NB4 (cell line): Measurements from ENCODE around the gene GOPC.

ENCODE experiments used
- DNase-seq: peaks from one replicate; pipeline ENCODE4 v3.0.0; 2010; ENCODE audit warnings: low read depth
- H3K4me3 ChIP-seq: one replicate; pipeline ENCODE4 v1.5.1; 2011; ENCODE audit warnings: mild to moderate bottlenecking, low read depth, low read length, moderate library complexity
- CTCF ChIP-seq: IDR thresholded peaks from one replicate; pipeline ENCODE4 v1.5.1; 2012; ENCODE audit warnings: low read depth, low read length
- MAX ChIP-seq: IDR thresholded peaks from 2 replicates; pipeline ENCODE4 v1.6.1; 2011; ENCODE audit warnings: low read depth, low read length
- MYC ChIP-seq: IDR thresholded peaks from 2 replicates; pipeline ENCODE4 v1.6.1; 2011; ENCODE audit warnings: low read depth, low read length
- POLR2A ChIP-seq: IDR thresholded peaks from 2 replicates; pipeline ENCODE4 v1.6.1; 2011; ENCODE audit warnings: mild to moderate bottlenecking; ENCODE audit not compliant: insufficient read length; ENCODE audit errors: extremely low read depth

The GOPC gene

GRCh38 chr6:117542493-117542892 lies 59.8 kb downstream of the GOPC start:
- DNase-seq = no peak
- TF ChIP-seq CTCF = no peak
- no peak for TF ChIP-seq MYC
- no peak for TF ChIP-seq POLR2A
- no peak for TF ChIP-seq MAX
- H3K4me3 ChIP-seq = no peak overlapping the region

- TF ChIP-seq POLR2A = no peak
- no peak for TF ChIP-seq CTCF
- no peak for TF ChIP-seq MYC
- no peak for TF ChIP-seq MAX
- no peak overlapping the region for H3K4me3 ChIP-seq
- no peak for DNase-seq
Observed at GRCh38 chr6:117540670-117541069, 61.6 kb downstream of the GOPC start.

DNA sequence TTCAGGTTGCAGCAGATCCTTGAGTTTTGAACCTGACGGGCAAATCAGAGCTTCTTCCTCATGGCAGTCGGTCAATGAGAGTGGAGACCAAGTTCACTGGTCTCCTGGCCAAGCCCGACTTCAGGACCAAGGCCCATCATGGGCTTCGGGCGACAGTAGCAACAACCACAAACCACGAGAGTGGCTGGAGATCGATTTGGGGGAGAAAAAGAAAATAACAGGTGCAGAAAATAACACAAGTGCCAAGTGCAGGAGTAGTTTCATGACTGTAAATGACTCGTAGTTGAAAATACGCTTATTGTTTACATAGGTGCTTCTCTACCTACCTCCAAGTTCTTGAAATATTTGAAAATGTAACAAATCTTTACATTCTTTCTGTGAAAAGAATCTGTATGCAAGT lies 63.7 kb downstream of the GOPC start:
- no peak for DNase-seq
- no peak overlapping the region for H3K4me3 ChIP-seq
- no peak for TF ChIP-seq MYC
- TF ChIP-seq POLR2A = no peak
- TF ChIP-seq CTCF = no peak
- TF ChIP-seq MAX = no peak

DNA sequence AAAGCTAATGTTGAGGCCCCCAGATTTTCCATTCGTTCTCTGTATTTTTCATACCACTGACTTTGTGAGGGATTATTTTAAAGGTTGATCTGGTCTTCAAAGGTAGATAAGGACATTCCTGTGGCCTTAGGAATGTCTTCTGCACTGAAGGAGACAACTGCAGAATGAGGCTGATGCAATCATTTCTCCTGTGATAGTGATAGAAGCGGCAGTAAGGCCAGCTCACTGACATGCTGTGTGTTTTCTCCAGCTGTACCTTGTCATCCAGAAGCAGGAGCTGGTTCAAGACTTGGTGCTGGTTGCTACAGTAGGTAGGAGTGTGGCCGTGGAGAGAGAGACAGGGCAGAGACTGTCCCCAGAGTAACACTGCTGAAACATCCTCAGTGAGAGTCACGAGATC lies 66.0 kb downstream of the GOPC start:
- H3K4me3 ChIP-seq = no peak overlapping the region
- no peak for DNase-seq
- TF ChIP-seq CTCF = no peak
- TF ChIP-seq MYC = no peak
- TF ChIP-seq POLR2A = no peak
- no peak for TF ChIP-seq MAX

GRCh38 chr6:117534974-117535373 lies 67.3 kb downstream of the GOPC start:
- TF ChIP-seq MYC (no peak), MAX (no peak), POLR2A (no peak), CTCF (no peak)
- no peak for DNase-seq
- H3K4me3 ChIP-seq = no peak overlapping the region

DNA sequence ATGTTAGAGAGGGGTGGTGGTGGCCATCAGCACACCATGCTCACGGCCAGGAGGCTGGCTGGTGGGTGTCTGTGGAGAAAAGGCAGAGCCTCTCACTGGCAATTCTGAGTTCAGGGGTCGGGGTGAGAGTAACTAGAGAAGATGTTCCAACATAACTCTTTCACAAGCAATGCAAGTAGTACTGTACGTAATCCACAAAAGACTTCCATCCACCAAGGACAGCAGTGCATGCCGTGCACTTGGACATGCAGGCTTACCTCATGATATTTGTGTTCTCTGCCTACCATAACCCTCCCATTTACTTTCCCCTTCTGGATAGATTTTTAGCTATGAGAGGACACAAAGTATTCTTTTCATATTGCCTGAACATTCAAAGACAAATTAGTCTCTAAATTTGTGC lies 68.5 kb downstream of the GOPC start:
- no peak for DNase-seq
- no peak for TF ChIP-seq MAX
- no peak for TF ChIP-seq CTCF
- TF ChIP-seq POLR2A = no peak
- no peak for TF ChIP-seq MYC
- no peak overlapping the region for H3K4me3 ChIP-seq
